Prostate gland (tissue), 2 donors: ENCODE measurements around the gene NNT. TPM values are rescaled to one million over a fixed set of nuclear protein-coding genes. Genes with fewer than 3 reads are reported as not detected.
A peak's percentile ranks its signal among the peaks of the same experiment; 100 is the strongest.

Experiments used
- DNase-seq: peaks from one replicate; pipeline ENCODE4 v3.0.0-alpha.2; 2019; ENCODE audit warnings: low spot score
- H3K27ac ChIP-seq, 2 donors: fragments of 200-600 bp; sonication (generic); 2 replicates each; pipeline ENCODE4 v1.5.1; 2017 to 2019
- H3K27me3 ChIP-seq: fragments of 200-600 bp; sonication (generic); replicated peaks from 2 replicates; pipeline ENCODE4 v1.5.1; 2019; ENCODE audit not compliant: insufficient read depth
- H3K36me3 ChIP-seq, 2 donors: fragments of 200-600 bp; sonication (generic); 1 replicate in 1 of 2; 2 replicates in 1 of 2; pipeline versions ENCODE4 v1.5.1 to v1.8.1; 2017 to 2019
- H3K4me1 ChIP-seq: fragments of 200-600 bp; sonication (generic); replicated peaks from 2 replicates; pipeline ENCODE4 v1.5.1; 2019
- H3K4me3 ChIP-seq, 2 donors: fragments of 200-600 bp; sonication (generic); 2 replicates each; pipeline ENCODE4 v1.5.1; 2017 to 2019
- H3K9me3 ChIP-seq: fragments of 200-600 bp; sonication (generic); 2 replicates; pipeline ENCODE4 v1.5.1; 2017
- CTCF ChIP-seq, 4 experiments: fragments of 200-600 bp in 2 of 4; fragments of 450-650 bp in 2 of 4; sonication (generic) in 2 of 4; IDR thresholded peaks; 1 replicate in 3 of 4; 2 replicates in 1 of 4; pipeline ENCODE4 v1.5.1; 2016 to 2019; ENCODE audit warnings: antibody characterized with exemption in 4 of 4, mild to moderate bottlenecking in 2 of 4, moderate library complexity in 2 of 4
- POLR2A ChIP-seq: fragments of 450-650 bp; IDR thresholded peaks from one replicate; pipeline ENCODE4 v1.6.1; 2016; ENCODE audit warnings: antibody characterized with exemption, mild to moderate bottlenecking
- POLR2AphosphoS5 ChIP-seq: sonication (generic); formaldehyde crosslinking; IDR thresholded peaks from one replicate; pipeline ENCODE4 v1.6.1; 2017; ENCODE audit warnings: antibody characterized with exemption
- WGBS: methylation state at CpG from one replicate; pipeline ENCODE4 v1.1.5; 2018; 5-methylcytosine and 5-hydroxymethylcytosine counted together
- intact Hi-C: fragments of 100-400 bp; cut with DNase I; formaldehyde crosslinking; loops from one replicate; pipeline ENCODE4 v1.14.2; 2022
- total RNA-seq, 2 donors: library from RNA; depleted of rRNA; stranded (reverse); fragments of >200 nt; gene quantifications; one replicate each; pipeline ENCODE4 v1.1.0, GENCODE V29; 2016

NNT gene
- total RNA-seq, 2 donors from 2014 or later = 30.6 to 31.4 TPM

GRCh38 chr5:43680286-43680685, 77.3 kb downstream of the NNT start:
- Histone ChIP-seq H3K36me3 (no peaks in the 10 kb centered on the region), H3K27me3 (no peaks in the 10 kb centered on the region), H3K9me3 (no peaks in the 10 kb centered on the region), H3K4me3 (no peak overlapping the region), H3K27ac (no peak overlapping the region), H3K4me1 (no peaks in the 10 kb centered on the region)
- intact Hi-C loops = no loop called here
- no peak for DNase-seq
- WGBS = 80% methylated on average over 4 of the region's 4 CpGs
- no peak for TF ChIP-seq POLR2A
- TF ChIP-seq POLR2AphosphoS5 = no peak
- TF ChIP-seq CTCF (IDR thresholded peaks at IDR 0.05) = no peak

GRCh38 chr5:43683884-43684471, 81.0 kb downstream of the NNT start:
- TF ChIP-seq CTCF (IDR thresholded peaks at IDR 0.05) (no peak), POLR2AphosphoS5 (no peak), POLR2A (no peak)
- no peaks in the 10 kb centered on the region for H3K9me3 ChIP-seq
- H3K27me3 ChIP-seq = no peaks in the 10 kb centered on the region
- H3K4me3 ChIP-seq = no peak overlapping the region
- H3K4me1 ChIP-seq = no peaks in the 10 kb centered on the region
- intact Hi-C loops = no loop called here
- no peak for DNase-seq
- H3K36me3 ChIP-seq = no peaks in the 10 kb centered on the region
- 62% methylated on average over 4 of the region's 4 CpGs for WGBS
- peak overlapping the region; percentile 43 to 47 for H3K27ac ChIP-seq

- Histone ChIP-seq H3K27me3 (no peaks in the 10 kb centered on the region), H3K4me3 (no peak overlapping the region), H3K36me3 (no peaks in the 10 kb centered on the region), H3K9me3 (no peaks in the 10 kb centered on the region), H3K4me1 (no peaks in the 10 kb centered on the region), H3K27ac (peak overlapping the region in 1 of 2 donors; percentile 47)
- intact Hi-C loops = no loop called here
- no peak for DNase-seq
- no peak for TF ChIP-seq POLR2A
- no peak for TF ChIP-seq CTCF (IDR thresholded peaks at IDR 0.05)
- TF ChIP-seq POLR2AphosphoS5 = no peak
Measured at GRCh38 chr5:43685252-43685950, 82.4 kb downstream of the NNT start.

GRCh38 chr5:43687275-43687674, 84.3 kb downstream of the NNT start:
- no peaks in the 10 kb centered on the region for H3K27me3 ChIP-seq
- no peak for DNase-seq
- intact Hi-C loops = no loop called here
- no peak overlapping the region for H3K4me3 ChIP-seq
- H3K27ac ChIP-seq = no peak overlapping the region
- 85% methylated on average over 3 of the region's 3 CpGs for WGBS
- no peaks in the 10 kb centered on the region for H3K36me3 ChIP-seq
- H3K9me3 ChIP-seq = no peaks in the 10 kb centered on the region
- TF ChIP-seq POLR2A (no peak), POLR2AphosphoS5 (no peak), CTCF (IDR thresholded peaks at IDR 0.05) (no peak)
- H3K4me1 ChIP-seq = no peaks in the 10 kb centered on the region

GRCh38 chr5:43691275-43691674, 88.3 kb downstream of the NNT start:
- H3K36me3 ChIP-seq = no peaks in the 10 kb centered on the region
- TF ChIP-seq POLR2A = no peak
- no peak for TF ChIP-seq CTCF (IDR thresholded peaks at IDR 0.05)
- no peak for TF ChIP-seq POLR2AphosphoS5
- WGBS = 85% methylated on average over 4 of the region's 4 CpGs
- intact Hi-C loops = no loop called here
- no peak overlapping the region for H3K27ac ChIP-seq
- H3K9me3 ChIP-seq = no peaks in the 10 kb centered on the region
- no peaks in the 10 kb centered on the region for H3K4me1 ChIP-seq
- no peaks in the 10 kb centered on the region for H3K27me3 ChIP-seq
- no peak for DNase-seq
- H3K4me3 ChIP-seq = no peak overlapping the region
